ENCODE measurements around the gene KRT80. TPM values are rescaled to one million over a fixed set of nuclear protein-coding genes. Genes with fewer than 3 reads are reported as not detected.

KRT80 gene
- total RNA-seq, 4 donors from 2014 or later, result 1.1 TPM; not detected in 3

GRCh38 chr12:52179396-52179973, 12.3 kb downstream of the KRT80 start:
- no peak for DNase-seq
- no peaks in the 10 kb centered on the region for H3K9me3 ChIP-seq
- no peak for TF ChIP-seq POLR2A (IDR thresholded peaks at IDR 0.05)
- TF ChIP-seq, protein P1, sequence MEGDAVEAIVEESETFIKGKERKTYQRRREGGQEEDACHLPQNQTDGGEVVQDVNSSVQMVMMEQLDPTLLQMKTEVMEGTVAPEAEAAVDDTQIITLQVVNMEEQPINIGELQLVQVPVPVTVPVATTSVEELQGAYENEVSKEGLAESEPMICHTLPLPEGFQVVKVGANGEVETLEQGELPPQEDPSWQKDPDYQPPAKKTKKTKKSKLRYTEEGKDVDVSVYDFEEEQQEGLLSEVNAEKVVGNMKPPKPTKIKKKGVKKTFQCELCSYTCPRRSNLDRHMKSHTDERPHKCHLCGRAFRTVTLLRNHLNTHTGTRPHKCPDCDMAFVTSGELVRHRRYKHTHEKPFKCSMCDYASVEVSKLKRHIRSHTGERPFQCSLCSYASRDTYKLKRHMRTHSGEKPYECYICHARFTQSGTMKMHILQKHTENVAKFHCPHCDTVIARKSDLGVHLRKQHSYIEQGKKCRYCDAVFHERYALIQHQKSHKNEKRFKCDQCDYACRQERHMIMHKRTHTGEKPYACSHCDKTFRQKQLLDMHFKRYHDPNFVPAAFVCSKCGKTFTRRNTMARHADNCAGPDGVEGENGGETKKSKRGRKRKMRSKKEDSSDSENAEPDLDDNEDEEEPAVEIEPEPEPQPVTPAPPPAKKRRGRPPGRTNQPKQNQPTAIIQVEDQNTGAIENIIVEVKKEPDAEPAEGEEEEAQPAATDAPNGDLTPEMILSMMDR (IDR thresholded peaks at IDR 0.05), result no peak
- no peak overlapping the region for H3K27ac ChIP-seq
- peaks cover 0 to 7% of the 10 kb centered on the region in 2 donors for H3K4me1 ChIP-seq
- no peaks in the 10 kb centered on the region for H3K36me3 ChIP-seq
- no peaks in the 10 kb centered on the region for H3K27me3 ChIP-seq
- H3K4me3 ChIP-seq, result no peak overlapping the region
- intact Hi-C loops (cut with DNase I; ENCODE audit: low total_unique reads), result no loop called here

DNA sequence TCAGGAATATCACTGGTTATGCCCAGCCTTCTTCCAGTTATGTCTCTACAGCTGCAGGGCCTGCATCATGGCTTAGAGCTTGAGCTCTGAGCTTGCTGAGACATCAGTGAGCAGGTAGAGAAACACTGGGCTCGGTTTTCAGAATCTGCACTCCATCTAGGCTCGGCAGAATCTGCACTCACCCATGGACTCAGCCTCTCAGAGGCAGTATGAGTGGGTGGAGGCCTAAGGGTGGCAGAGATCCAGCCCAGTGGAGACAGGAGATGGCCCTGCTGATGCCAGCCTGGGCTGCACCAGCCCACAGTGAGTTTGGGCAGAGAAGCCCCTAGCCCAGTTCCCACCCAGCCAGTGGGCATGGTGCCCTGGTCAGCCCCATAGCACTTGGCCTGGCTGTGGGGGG, 12.8 kb downstream of the KRT80 start:
- Histone ChIP-seq H3K4me1 (peaks cover 0 to 7% of the 10 kb centered on the region in 2 donors), H3K27me3 (no peaks in the 10 kb centered on the region), H3K36me3 (no peaks in the 10 kb centered on the region), H3K4me3 (no peak overlapping the region), H3K27ac (no peak overlapping the region), H3K9me3 (no peaks in the 10 kb centered on the region)
- TF ChIP-seq, protein P1 (IDR thresholded peaks at IDR 0.05), result no peak
- intact Hi-C loops (cut with DNase I; ENCODE audit: low total_unique reads), result no loop called here
- no peak for DNase-seq

DNA sequence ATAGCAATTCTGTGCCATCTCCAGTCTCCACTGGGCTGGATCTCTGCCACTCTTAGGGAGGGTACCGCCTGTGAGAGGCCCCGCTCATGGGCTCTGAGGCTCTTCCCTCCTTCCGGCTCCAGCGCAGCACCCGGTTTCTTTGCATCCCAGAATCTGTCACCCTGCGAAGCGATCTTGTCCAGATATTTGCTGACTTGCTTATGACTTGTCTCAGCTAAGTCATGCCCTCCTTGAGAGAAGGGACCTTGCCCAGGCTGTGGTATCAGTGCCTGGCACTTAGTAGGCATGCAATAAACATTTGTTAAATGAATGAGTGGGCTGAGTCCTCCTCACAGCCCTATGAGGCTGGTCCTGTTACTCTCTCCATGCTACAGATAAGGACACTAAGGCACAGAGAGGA, 13.4 kb downstream of the KRT80 start:
- Histone ChIP-seq H3K27ac (no peak overlapping the region), H3K9me3 (no peaks in the 10 kb centered on the region), H3K27me3 (no peaks in the 10 kb centered on the region), H3K4me3 (no peak overlapping the region), H3K4me1 (peaks cover 0 to 7% of the 10 kb centered on the region in 2 donors), H3K36me3 (no peaks in the 10 kb centered on the region)
- DNase-seq, result no peak
- TF ChIP-seq POLR2A (IDR thresholded peaks at IDR 0.05), result no peak
- TF ChIP-seq, protein P1 (IDR thresholded peaks at IDR 0.05), result no peak
- intact Hi-C loops (cut with DNase I; ENCODE audit: low total_unique reads), result no loop called here

- Histone ChIP-seq H3K9me3 (no peaks in the 10 kb centered on the region), H3K4me1 (peaks cover 0 to 7% of the 10 kb centered on the region in 2 donors), H3K27ac (peak overlapping the region in 1 of 2 donors; percentile 14), H3K4me3 (no peak overlapping the region), H3K27me3 (no peaks in the 10 kb centered on the region), H3K36me3 (no peaks in the 10 kb centered on the region)
- TF ChIP-seq POLR2A (IDR thresholded peaks at IDR 0.05), result no peak
- TF ChIP-seq, protein P1 (IDR thresholded peaks at IDR 0.05), result peak in 1 of 4 experiments; percentile 12
- intact Hi-C loops (cut with DNase I; ENCODE audit: low total_unique reads), result no loop called here
- DNase-seq, result no peak
These were observed 16.2 kb downstream of the KRT80 start for GRCh38 chr12:52175371-52176350.

DNA sequence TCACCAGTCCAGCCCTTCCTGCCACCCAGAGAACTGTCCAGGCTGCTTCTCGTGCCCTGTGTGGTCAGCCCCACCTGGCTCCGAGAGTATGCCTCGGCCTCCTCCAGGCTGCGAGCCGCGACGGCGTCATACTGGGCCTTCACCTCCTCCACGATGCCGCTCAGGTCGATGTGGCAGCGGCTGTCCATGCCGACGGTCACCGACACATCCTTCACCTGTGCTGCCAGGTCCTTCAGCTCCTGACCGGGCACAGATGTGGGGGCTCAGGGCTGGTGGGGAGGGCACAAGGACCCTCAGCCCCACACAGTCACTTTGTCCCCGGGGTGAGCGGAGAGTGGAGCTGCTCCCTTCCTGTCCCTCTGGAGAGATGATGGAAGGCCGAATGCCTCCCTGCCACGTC, 18.3 kb downstream of the KRT80 start:
- Histone ChIP-seq H3K9me3 (no peaks in the 10 kb centered on the region), H3K27me3 (no peaks in the 10 kb centered on the region), H3K4me3 (no peak overlapping the region), H3K27ac (no peak overlapping the region), H3K36me3 (no peaks in the 10 kb centered on the region), H3K4me1 (peaks cover 0 to 7% of the 10 kb centered on the region in 2 donors)
- intact Hi-C loops (cut with DNase I; ENCODE audit: low total_unique reads), result no loop called here
- TF ChIP-seq POLR2A (IDR thresholded peaks at IDR 0.05), result no peak
- TF ChIP-seq, protein P1 (IDR thresholded peaks at IDR 0.05), result no peak
- DNase-seq, result no peak

All from uterus (tissue), 4 donors.